IMR-90 (cell line): ENCODE data around the gene ARHGAP15.

Source experiments
- BHLHE40 ChIP-seq: fragments of 150-350 bp; IDR thresholded peaks from 2 replicates; pipeline ENCODE4 v1.6.1; 2016; ENCODE audit warnings: mild to moderate bottlenecking, low read depth, low read length
- CEBPB ChIP-seq: IDR thresholded peaks from 2 replicates; pipeline ENCODE4 v1.6.1; 2012; ENCODE audit warnings: low read depth, low read length, improper control_type of control experiment
- CHD1 ChIP-seq: IDR thresholded peaks from 2 replicates; pipeline ENCODE4 v1.6.1; 2012; ENCODE audit warnings: low read depth, low read length, improper control_type of control experiment
- CTCF ChIP-seq: conservative IDR thresholded peaks from 2 replicates; pipeline ENCODE4 v1.5.1; 2012; ENCODE audit warnings: mild to moderate bottlenecking, low read depth, low read length, improper control_type of control experiment
- MAFK ChIP-seq: IDR thresholded peaks from 2 replicates; pipeline ENCODE4 v1.6.1; 2012; ENCODE audit warnings: low read depth, low read length, improper control_type of control experiment
- MAZ ChIP-seq: IDR thresholded peaks from 2 replicates; pipeline ENCODE4 v1.6.1; 2012; ENCODE audit warnings: low read depth, mild to moderate bottlenecking, low read length, improper control_type of control experiment, moderate library complexity, borderline replicate concordance
- NFE2L2 ChIP-seq: fragments of 150-350 bp; IDR thresholded peaks from 2 replicates; pipeline ENCODE4 v1.6.1; 2016; ENCODE audit warnings: low read depth, mild to moderate bottlenecking, low read length
- POLR2A ChIP-seq: IDR thresholded peaks from 2 replicates; pipeline ENCODE4 v1.6.1; 2012; ENCODE audit warnings: mild to moderate bottlenecking, low read depth, low read length
- RFX5 ChIP-seq: IDR thresholded peaks from 2 replicates; pipeline ENCODE4 v1.8.0; 2012; ENCODE audit warnings: low read depth, mild to moderate bottlenecking, low read length, moderate library complexity
- SMC3 ChIP-seq: fragments of 150-350 bp; IDR thresholded peaks from 2 replicates; pipeline ENCODE4 v1.6.1; 2016; ENCODE audit warnings: low read depth, mild to moderate bottlenecking, antibody characterized with exemption, low read length, moderate library complexity
- USF2 ChIP-seq: fragments of 150-350 bp; IDR thresholded peaks from 2 replicates; pipeline ENCODE4 v1.6.1; 2017; ENCODE audit warnings: mild to moderate bottlenecking, antibody characterized with exemption, low read length, low read depth

- TF ChIP-seq POLR2A = no peak
- no peak for TF ChIP-seq NFE2L2
- no peak for TF ChIP-seq CTCF
- TF ChIP-seq RFX5 = no peak
- no peak for TF ChIP-seq CHD1
- no peak for TF ChIP-seq USF2
- no peak for TF ChIP-seq BHLHE40
- TF ChIP-seq SMC3 = no peak
- no peak for TF ChIP-seq MAZ
- no peak for TF ChIP-seq MAFK
- TF ChIP-seq CEBPB = no peak
These were observed 350.9 kb downstream of the ARHGAP15 start for GRCh38 chr2:143480086-143480485.
